ENCODE measurements around the gene ZNF451.
"Not testable (repeated sequence)": the region's sequence is repeated elsewhere in the genome, so short reads cannot be mapped to it uniquely, and the experiment has no call there.

The ZNF451 gene

GRCh38 chr6:57087916-57088315 lies 2.1 kb upstream of the ZNF451 start:
- CTCF ChIA-PET: no interaction called here
- DNase-seq (ENCODE audit: extremely low spot score): no peak
- POLR2A ChIA-PET: no interaction called here
- no peak for TF ChIP-seq FOXA1 (IDR thresholded peaks at IDR 0.05)

GRCh38 chr6:57089265-57089664 lies 723 bp upstream of the ZNF451 start:
- TF ChIP-seq FOXM1 (IDR thresholded peaks at IDR 0.05; ENCODE audit: borderline replicate concordance) (no peak), BHLHE40 (IDR thresholded peaks at IDR 0.05; ENCODE audit: borderline replicate concordance) (no peak), SP1 (IDR thresholded peaks at IDR 0.05) (no peak), ARNT (IDR thresholded peaks at IDR 0.05) (no peak), LEF1 (IDR thresholded peaks at IDR 0.05; ENCODE audit: borderline replicate concordance) (no peak), L3MBTL2 (conservative IDR thresholded peaks at IDR 0.05) (no peak), FOXA1 (IDR thresholded peaks at IDR 0.05) (no peak), ELF4 (IDR thresholded peaks at IDR 0.05) (no peak), TARDBP (IDR thresholded peaks at IDR 0.05) (no peak), FOXK2 (IDR thresholded peaks at IDR 0.05) (no peak), NFRKB (IDR thresholded peaks at IDR 0.05) (no peak), SUZ12 (IDR thresholded peaks at IDR 0.05) (no peak), PKNOX1 (IDR thresholded peaks at IDR 0.05) (no peak)
- ChIA-PET POLR2A (interaction anchor here (1.0 kb wide), 3 partner anchors 82 to 133 kb away, joined by 3 to 6 read pairs (median 4); partner anchors contain the start of gene RAB23), CTCF (no interaction called here)
- no peak for DNase-seq (ENCODE audit: extremely low spot score)

GRCh38 chr6:57090458-57091067 lies 575 bp downstream of the ZNF451 start:
- POLR2A ChIA-PET; DNase-seq (ENCODE audit: extremely low spot score); CTCF ChIA-PET: not testable (repeated sequence)

DNA sequence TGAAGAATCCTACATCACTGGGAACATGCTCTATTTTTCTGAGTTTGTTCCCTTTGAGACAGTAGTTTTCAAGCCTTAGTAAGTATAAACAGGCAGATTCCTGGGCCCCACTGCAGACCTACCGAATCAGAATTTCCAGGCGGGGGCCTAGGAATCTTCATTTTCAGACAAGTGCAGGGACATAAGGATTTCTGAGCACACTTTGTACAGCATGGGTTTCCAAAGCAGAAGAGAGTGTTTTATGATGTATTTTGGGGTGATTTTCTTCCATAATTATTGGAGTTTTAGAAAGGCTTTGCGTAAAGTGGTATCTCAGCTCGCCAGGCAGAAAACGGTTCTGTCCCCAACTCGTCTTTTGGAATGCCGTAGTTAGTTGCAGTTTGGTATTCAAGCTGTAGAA lies 1.4 kb downstream of the ZNF451 start:
- CTCF ChIA-PET; DNase-seq (ENCODE audit: extremely low spot score); POLR2A ChIA-PET: not testable (repeated sequence)

DNA sequence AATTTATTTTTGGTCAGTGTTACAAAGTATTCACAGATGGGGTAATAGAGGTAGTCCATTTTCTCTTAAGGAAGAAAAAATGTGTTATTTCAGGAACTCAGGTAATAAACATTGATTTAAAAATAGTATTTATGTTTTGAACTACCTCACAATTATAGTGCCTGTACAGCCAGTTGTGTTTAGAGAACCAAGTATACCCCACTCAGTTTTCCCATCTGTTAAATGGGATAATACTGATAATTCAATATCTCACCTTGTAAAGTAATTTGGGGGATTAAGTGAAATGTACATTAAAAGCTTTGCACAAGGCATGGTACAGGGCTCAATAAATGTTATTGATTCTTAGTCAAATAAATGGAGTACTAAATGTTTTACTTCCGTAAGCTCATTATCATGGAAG lies 4.7 kb downstream of the ZNF451 start:
- ChIA-PET CTCF (no interaction called here), POLR2A (no interaction called here)
- no peak for DNase-seq (ENCODE audit: extremely low spot score)
- TF ChIP-seq SP1 (IDR thresholded peaks at IDR 0.05): no peak
- TF ChIP-seq BHLHE40 (IDR thresholded peaks at IDR 0.05; ENCODE audit: borderline replicate concordance): no peak
- no peak for TF ChIP-seq FOXM1 (IDR thresholded peaks at IDR 0.05; ENCODE audit: borderline replicate concordance)
- TF ChIP-seq L3MBTL2 (conservative IDR thresholded peaks at IDR 0.05): no peak
- no peak for TF ChIP-seq PKNOX1 (IDR thresholded peaks at IDR 0.05)
- TF ChIP-seq HDGF (IDR thresholded peaks at IDR 0.05; ENCODE audit: borderline replicate concordance): no peak
- TF ChIP-seq LEF1 (IDR thresholded peaks at IDR 0.05; ENCODE audit: borderline replicate concordance): no peak
- no peak for TF ChIP-seq SUZ12 (IDR thresholded peaks at IDR 0.05)
- no peak for TF ChIP-seq ARNT (IDR thresholded peaks at IDR 0.05)
- TF ChIP-seq TARDBP (IDR thresholded peaks at IDR 0.05): no peak
- no peak for TF ChIP-seq CTBP1 (IDR thresholded peaks at IDR 0.05; ENCODE audit: borderline replicate concordance)
- no peak for TF ChIP-seq ELF4 (IDR thresholded peaks at IDR 0.05)
- TF ChIP-seq FOXA1 (IDR thresholded peaks at IDR 0.05): no peak
- TF ChIP-seq ZNF384 (IDR thresholded peaks at IDR 0.05): no peak
- TF ChIP-seq FOXK2 (IDR thresholded peaks at IDR 0.05): no peak
- TF ChIP-seq NFRKB (IDR thresholded peaks at IDR 0.05): no peak

- no peak for TF ChIP-seq SUZ12 (IDR thresholded peaks at IDR 0.05)
- no peak for TF ChIP-seq SP1 (IDR thresholded peaks at IDR 0.05)
- TF ChIP-seq L3MBTL2 (conservative IDR thresholded peaks at IDR 0.05): no peak
- no peak for TF ChIP-seq LEF1 (IDR thresholded peaks at IDR 0.05; ENCODE audit: borderline replicate concordance)
- TF ChIP-seq HDGF (IDR thresholded peaks at IDR 0.05; ENCODE audit: borderline replicate concordance): no peak
- TF ChIP-seq ARNT (IDR thresholded peaks at IDR 0.05): no peak
- no peak for TF ChIP-seq ELF4 (IDR thresholded peaks at IDR 0.05)
- TF ChIP-seq FOXK2 (IDR thresholded peaks at IDR 0.05): no peak
- TF ChIP-seq PKNOX1 (IDR thresholded peaks at IDR 0.05): no peak
- TF ChIP-seq TARDBP (IDR thresholded peaks at IDR 0.05): no peak
- TF ChIP-seq NFRKB (IDR thresholded peaks at IDR 0.05): no peak
- TF ChIP-seq ZNF384 (IDR thresholded peaks at IDR 0.05): no peak
- TF ChIP-seq CTBP1 (IDR thresholded peaks at IDR 0.05; ENCODE audit: borderline replicate concordance): no peak
- no peak for TF ChIP-seq BHLHE40 (IDR thresholded peaks at IDR 0.05; ENCODE audit: borderline replicate concordance)
- TF ChIP-seq FOXM1 (IDR thresholded peaks at IDR 0.05; ENCODE audit: borderline replicate concordance): no peak
- no peak for TF ChIP-seq FOXA1 (IDR thresholded peaks at IDR 0.05)
- CTCF ChIA-PET: no interaction called here
- POLR2A ChIA-PET: no interaction called here
- no peak for DNase-seq (ENCODE audit: extremely low spot score)
Observed at GRCh38 chr6:57097596-57097995, 7.6 kb downstream of the ZNF451 start.

DNA sequence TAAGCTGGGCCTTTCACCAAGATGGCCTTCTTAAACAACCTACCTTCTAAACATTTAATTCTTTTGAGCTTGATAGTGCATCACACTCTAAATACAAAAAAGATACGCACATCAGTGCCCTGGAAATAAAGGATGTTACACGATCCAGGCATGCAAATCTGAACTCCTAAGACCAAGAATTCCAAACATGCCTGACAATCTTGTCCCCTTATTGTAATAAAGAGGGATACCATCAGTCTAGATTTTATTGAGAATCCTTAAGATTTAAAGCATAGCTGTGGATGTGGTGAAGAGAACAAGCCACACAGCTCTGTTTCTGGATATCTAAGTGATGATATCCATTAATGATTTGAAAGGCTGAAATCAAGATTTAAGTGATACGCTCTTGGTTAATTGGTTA lies 13.0 kb downstream of the ZNF451 start:
- CTCF ChIA-PET: interaction anchor here (0.7 to 0.9 kb wide), 2 partner anchors 14 to 20 kb away, joined by 3 to 4 read pairs; no protein-coding TSS in a partner anchor
- no peak for DNase-seq (ENCODE audit: extremely low spot score)
- no peak for TF ChIP-seq SP1 (IDR thresholded peaks at IDR 0.05)
- no peak for TF ChIP-seq ELF4 (IDR thresholded peaks at IDR 0.05)
- TF ChIP-seq L3MBTL2 (conservative IDR thresholded peaks at IDR 0.05): no peak
- TF ChIP-seq BHLHE40 (IDR thresholded peaks at IDR 0.05; ENCODE audit: borderline replicate concordance): no peak
- POLR2A ChIA-PET: no interaction called here
